Mesodermal cell (in vitro differentiated cells): ENCODE data around the gene TTC13.

ENCODE experiments used
- H3K27ac ChIP-seq: 2 replicates; pipeline ENCODE4 v1.7.0; 2013; ENCODE audit warnings: mild to moderate bottlenecking, low read depth, low read length, moderate library complexity; ENCODE audit not compliant: severe bottlenecking
- H3K36me3 ChIP-seq: 2 replicates; pipeline ENCODE4 v1.7.1; 2013; ENCODE audit warnings: mild to moderate bottlenecking, low read length, moderate library complexity; ENCODE audit not compliant: control insufficient read depth, insufficient read depth
- H3K4me1 ChIP-seq: one replicate; pipeline ENCODE4 v1.7.1; 2013; ENCODE audit warnings: mild to moderate bottlenecking, low read length; ENCODE audit not compliant: insufficient read depth, control insufficient read depth, poor library complexity, severe bottlenecking
- H3K4me3 ChIP-seq: 2 replicates; pipeline ENCODE4 v1.7.0; 2013; ENCODE audit warnings: low read length, control low read depth, mild to moderate bottlenecking; ENCODE audit not compliant: insufficient read depth, poor library complexity, severe bottlenecking; ENCODE audit errors: extremely low read depth
- H3K9me3 ChIP-seq: 2 replicates; pipeline ENCODE4 v1.7.1; 2013; ENCODE audit warnings: mild to moderate bottlenecking, low read length, moderate library complexity; ENCODE audit not compliant: control insufficient read depth
- WGBS, 2 experiments: methylation state at CpG; one replicate each; pipeline ENCODE4 v1.1.5; 2013; ENCODE audit warnings: missing lambda C conversion rate in 2 of 2; ENCODE audit not compliant: insufficient coverage in 2 of 2; 5-methylcytosine and 5-hydroxymethylcytosine counted together

Gene TTC13

GRCh38 chr1:230950404-230950803 lies 28.3 kb downstream of the TTC13 start:
- no peak overlapping the region for H3K27ac ChIP-seq
- H3K9me3 ChIP-seq = no peaks in the 10 kb centered on the region
- H3K36me3 ChIP-seq = no peaks in the 10 kb centered on the region
- no peaks in the 10 kb centered on the region for H3K4me1 ChIP-seq
- H3K4me3 ChIP-seq = no peak overlapping the region
- no CpG with 5 or more reads among the region's 3 CpGs for WGBS, 2 experiments

GRCh38 chr1:230948903-230949302 lies 29.8 kb downstream of the TTC13 start:
- Histone ChIP-seq H3K27ac (no peak overlapping the region), H3K4me1 (no peaks in the 10 kb centered on the region), H3K36me3 (no peaks in the 10 kb centered on the region), H3K9me3 (no peaks in the 10 kb centered on the region), H3K4me3 (no peak overlapping the region)
- 82 to 95% methylated on average over 2 to 3 of the region's 3 CpGs for WGBS, 2 experiments

- Histone ChIP-seq H3K4me3 (no peak overlapping the region), H3K27ac (no peak overlapping the region), H3K36me3 (no peaks in the 10 kb centered on the region), H3K4me1 (no peaks in the 10 kb centered on the region), H3K9me3 (no peaks in the 10 kb centered on the region)
- no CpG with 5 or more reads among the region's 1 CpG for WGBS, 2 experiments
These were observed 30.4 kb downstream of the TTC13 start for GRCh38 chr1:230948301-230948700.

- Histone ChIP-seq H3K36me3 (no peaks in the 10 kb centered on the region), H3K4me1 (no peaks in the 10 kb centered on the region), H3K27ac (no peak overlapping the region), H3K4me3 (no peak overlapping the region), H3K9me3 (no peaks in the 10 kb centered on the region)
- WGBS, 2 experiments = no CpG with 5 or more reads among the region's 2 CpGs
These were observed 35.5 kb downstream of the TTC13 start for GRCh38 chr1:230943048-230943593.

- Histone ChIP-seq H3K27ac (no peak overlapping the region), H3K9me3 (no peaks in the 10 kb centered on the region), H3K4me1 (no peaks in the 10 kb centered on the region), H3K4me3 (no peak overlapping the region), H3K36me3 (no peaks in the 10 kb centered on the region)
- WGBS, 2 experiments = no CpG with 5 or more reads among the region's 1 CpG
These were observed 37.8 kb downstream of the TTC13 start for GRCh38 chr1:230940848-230941247.

GRCh38 chr1:230939806-230940489 lies 38.7 kb downstream of the TTC13 start:
- Histone ChIP-seq H3K27ac (no peak overlapping the region), H3K4me1 (no peaks in the 10 kb centered on the region), H3K9me3 (no peaks in the 10 kb centered on the region), H3K36me3 (no peaks in the 10 kb centered on the region), H3K4me3 (no peak overlapping the region)
- WGBS, 2 experiments = 96 to 97% methylated on average over 3 to 4 of the region's 4 CpGs

- Histone ChIP-seq H3K27ac (no peak overlapping the region), H3K9me3 (no peaks in the 10 kb centered on the region), H3K4me1 (no peaks in the 10 kb centered on the region), H3K4me3 (no peak overlapping the region), H3K36me3 (no peaks in the 10 kb centered on the region)
- WGBS, 2 experiments = 85 to 90% methylated on average over 1 of the region's 2 CpGs
These were observed 39.7 kb downstream of the TTC13 start for GRCh38 chr1:230938924-230939368.

- no peak overlapping the region for H3K27ac ChIP-seq
- H3K4me1 ChIP-seq = no peaks in the 10 kb centered on the region
- WGBS, 2 experiments = 89% methylated on average over 1 of the region's 2 CpGs; no CpG with 5 or more reads in 1 of the 2 experiments
- H3K9me3 ChIP-seq = no peaks in the 10 kb centered on the region
- H3K4me3 ChIP-seq = no peak overlapping the region
- no peaks in the 10 kb centered on the region for H3K36me3 ChIP-seq
These were observed 41.3 kb downstream of the TTC13 start for GRCh38 chr1:230937371-230937770.

GRCh38 chr1:230936475-230936874 lies 42.2 kb downstream of the TTC13 start:
- H3K9me3 ChIP-seq = no peaks in the 10 kb centered on the region
- no peak overlapping the region for H3K4me3 ChIP-seq
- no peaks in the 10 kb centered on the region for H3K4me1 ChIP-seq
- no peak overlapping the region for H3K27ac ChIP-seq
- H3K36me3 ChIP-seq = no peaks in the 10 kb centered on the region
- WGBS, 2 experiments = 80 to 100% methylated on average over 1 of the region's 5 CpGs

GRCh38 chr1:230935852-230936251 lies 42.8 kb downstream of the TTC13 start:
- H3K4me1 ChIP-seq = no peaks in the 10 kb centered on the region

GRCh38 chr1:230930986-230931385 lies 47.7 kb downstream of the TTC13 start:
- 83 to 100% methylated on average over 2 to 3 of the region's 3 CpGs for WGBS, 2 experiments
- peaks cover 7% of the 10 kb centered on the region for H3K36me3 ChIP-seq
- no peaks in the 10 kb centered on the region for H3K9me3 ChIP-seq
- no peaks in the 10 kb centered on the region for H3K4me1 ChIP-seq
- H3K27ac ChIP-seq = no peak overlapping the region
- no peak overlapping the region for H3K4me3 ChIP-seq

More at GRCh38 chr1:230935852-230936251, 42.8 kb downstream of the TTC13 start:
- WGBS, 2 experiments = 96 to 100% methylated on average over 1 to 4 of the region's 6 CpGs
- no peak overlapping the region for H3K4me3 ChIP-seq
- no peak overlapping the region for H3K27ac ChIP-seq
- no peaks in the 10 kb centered on the region for H3K36me3 ChIP-seq
- H3K9me3 ChIP-seq = no peaks in the 10 kb centered on the region
